Stimulated activated CD8-positive, alpha-beta memory T cell treated with anti-CD3 and anti-CD28 coated beads, Interleukin-7, amount 100 ng/mL, for 1 hour (primary cell): ENCODE measurements around the gene CD6.
"Not testable (repeated sequence)": the region's sequence is repeated elsewhere in the genome, so short reads cannot be mapped to it uniquely, and the experiment has no call there.

Source experiments
- DNase-seq, 2 donors: peaks; one replicate each; pipeline ENCODE4 v3.0.0-alpha.2; 2020; ENCODE audit warnings: low read depth in 2 of 2

Gene CD6

GRCh38 chr11:60951904-60952741, 19.4 kb upstream of the CD6 start, which contains the start of gene SLC15A3:
Gene SLC15A3 (minus strand): TSS chr11:60952176. CDS start chr11:60951551, 625 bp downstream.
- DNase-seq: peak in 1 of 2 donors; percentile 20

GRCh38 chr11:60952742-60953170, 18.7 kb upstream of the CD6 start:
- DNase-seq: no peak

DNA sequence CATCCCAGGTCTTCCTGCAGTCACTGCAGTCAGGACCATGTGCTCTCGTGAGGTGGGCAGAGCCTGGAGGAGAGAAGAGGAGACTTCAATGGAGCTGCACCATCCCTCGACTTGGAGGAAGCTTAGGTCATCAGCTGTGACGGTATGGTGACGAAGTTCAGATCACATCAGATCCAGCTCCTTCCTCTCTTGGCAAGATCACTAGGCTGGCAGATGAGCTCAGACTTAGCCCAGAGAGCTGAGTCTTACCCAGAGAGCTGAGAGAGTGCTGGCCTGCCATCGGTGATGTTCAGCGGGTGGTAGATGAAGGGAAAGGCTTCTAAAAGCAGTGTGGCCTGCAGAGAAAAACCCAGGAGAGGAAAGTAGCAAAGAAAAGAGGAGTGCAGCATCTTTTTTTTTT, 17.7 kb upstream of the CD6 start:
- no peak for DNase-seq

GRCh38 chr11:60954421-60954820, 17.1 kb upstream of the CD6 start:
- DNase-seq: no peak

- DNase-seq: no peak
These were observed 15.9 kb upstream of the CD6 start for GRCh38 chr11:60955571-60955970.

- DNase-seq: no peak
These were observed 14.3 kb upstream of the CD6 start for GRCh38 chr11:60957188-60957587.

DNA sequence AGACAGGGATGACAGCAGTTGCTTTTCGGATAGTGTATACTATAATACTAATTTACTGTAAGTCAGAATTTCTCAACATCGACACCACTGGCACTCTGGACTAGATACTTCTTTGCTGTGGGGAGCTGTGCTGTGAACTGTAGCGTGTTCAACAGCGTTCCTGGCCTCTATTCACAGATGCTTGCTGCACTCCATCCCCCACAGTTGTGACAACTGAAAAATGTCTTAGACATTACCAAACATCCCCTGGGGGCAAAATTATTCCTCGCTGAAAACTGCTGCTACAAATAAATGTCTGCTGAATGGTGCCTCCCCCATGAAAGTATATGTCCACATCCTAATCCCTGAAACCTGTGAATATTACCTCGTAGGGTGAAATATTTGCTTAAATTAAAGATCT, 12.0 kb upstream of the CD6 start:
- no peak for DNase-seq

DNA sequence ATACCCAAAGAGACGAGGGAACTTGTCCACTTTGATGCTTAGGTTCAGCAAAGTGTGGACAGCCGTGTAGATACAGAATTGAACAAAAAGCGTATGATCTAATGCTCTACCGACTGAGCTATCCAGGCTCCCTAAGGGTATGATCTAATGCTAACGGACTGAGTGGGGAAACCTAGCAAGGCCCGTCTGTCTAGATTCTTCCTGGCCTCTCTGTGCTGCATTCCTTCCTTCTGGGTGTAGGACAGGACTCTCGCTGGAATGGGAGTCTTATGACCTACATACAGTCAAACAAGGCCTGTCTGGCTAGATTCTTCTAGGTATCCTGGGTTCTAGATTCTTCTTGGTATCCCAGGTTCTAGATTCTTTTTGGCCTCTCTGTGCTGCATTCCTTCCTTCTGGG, 11.1 kb upstream of the CD6 start:
- DNase-seq: no peak

DNA sequence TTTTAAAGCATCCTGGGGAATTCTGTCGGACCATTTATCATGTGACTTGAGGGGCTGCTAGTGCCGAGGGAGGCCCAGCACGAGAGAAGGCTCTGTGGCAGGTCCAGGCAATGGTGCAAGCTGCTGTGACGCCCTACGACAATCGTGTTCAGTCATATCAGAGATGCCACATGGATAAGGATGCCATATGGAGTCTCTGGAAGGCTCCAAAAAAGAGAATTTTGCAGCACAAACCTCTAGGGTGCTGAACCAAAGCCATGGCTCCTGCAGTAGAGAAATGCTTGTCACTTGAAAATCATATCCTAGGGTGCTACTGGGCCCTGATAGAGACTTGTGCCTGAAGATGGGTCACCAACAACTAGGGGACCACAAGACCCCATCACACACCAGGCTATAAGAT, 6.7 kb upstream of the CD6 start:
- no peak for DNase-seq

GRCh38 chr11:60966890-60967289, 4.6 kb upstream of the CD6 start:
- no peak for DNase-seq

DNA sequence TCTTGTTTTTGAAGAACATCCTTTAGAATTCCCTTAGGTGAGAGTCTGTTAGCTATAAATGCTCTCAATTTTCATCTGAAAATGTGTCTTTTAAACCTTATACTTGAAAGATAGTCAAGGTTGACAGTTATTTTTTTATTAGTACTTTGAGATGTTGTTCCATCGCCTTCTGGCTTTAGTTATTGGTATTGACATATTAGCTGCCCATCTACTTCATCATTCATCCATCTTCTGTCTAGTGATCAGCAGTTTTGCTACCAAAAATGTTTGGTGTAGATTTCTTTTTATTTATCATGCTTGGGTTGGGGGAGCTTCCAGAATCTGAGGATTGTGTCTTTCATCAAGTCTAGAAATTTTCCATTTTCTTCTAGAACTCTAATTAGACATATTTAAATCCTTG, 3.3 kb upstream of the CD6 start:
- no peak for DNase-seq

GRCh38 chr11:60970369-60970774, 1.1 kb upstream of the CD6 start:
- peak; percentile 65 to 71 for DNase-seq

- no peak for DNase-seq
These were observed 590 bp upstream of the CD6 start for GRCh38 chr11:60970890-60971289.

- DNase-seq: no peak
These were observed 926 bp downstream of the CD6 start for GRCh38 chr11:60972182-60973030.

GRCh38 chr11:60973699-60974098, 2.2 kb downstream of the CD6 start:
- DNase-seq: no peak

- DNase-seq: not testable (repeated sequence)
These were observed 2.8 kb downstream of the CD6 start for GRCh38 chr11:60974316-60974715.

GRCh38 chr11:60974726-60975125, 3.2 kb downstream of the CD6 start:
- DNase-seq: no peak

- no peak for DNase-seq
These were observed 5.7 kb downstream of the CD6 start for GRCh38 chr11:60977224-60977623.

DNA sequence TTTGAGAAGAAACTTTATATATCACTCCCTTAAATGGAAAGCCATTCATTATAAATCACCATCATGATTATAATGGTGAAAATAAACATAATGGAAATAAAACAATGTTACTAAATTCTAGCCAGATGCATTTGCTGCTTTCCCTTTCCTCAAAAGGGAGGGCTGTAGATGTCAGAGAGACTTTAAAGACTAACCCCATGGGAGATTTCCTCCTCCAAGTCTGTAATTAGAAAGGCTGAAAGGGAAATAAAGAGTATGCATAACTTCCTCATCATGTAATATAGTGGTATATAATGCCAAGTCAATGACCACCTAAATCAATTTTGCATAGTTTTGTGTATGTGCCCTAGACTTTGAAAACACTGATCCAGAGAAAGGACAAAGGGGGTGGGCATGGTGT, 6.4 kb downstream of the CD6 start:
- no peak for DNase-seq

GRCh38 chr11:60978546-60979380, 7.3 kb downstream of the CD6 start:
- DNase-seq: peak in 1 of 2 donors; percentile 23

GRCh38 chr11:60981515-60981914, 10.0 kb downstream of the CD6 start:
- DNase-seq: no peak

- DNase-seq: no peak
These were observed 10.7 kb downstream of the CD6 start for GRCh38 chr11:60982184-60982583.
